GF-D8 (cell line): Measurements from ENCODE around the gene LACTBL1.
"Not testable (repeated sequence)": the region's sequence is repeated elsewhere in the genome, so short reads cannot be mapped to it uniquely, and the experiment has no call there.

Experiments
- DNase-seq: peaks from one replicate; lab custom pipeline; 2025; lab: John Stamatoyannopoulos, UW

The LACTBL1 gene, protein sequence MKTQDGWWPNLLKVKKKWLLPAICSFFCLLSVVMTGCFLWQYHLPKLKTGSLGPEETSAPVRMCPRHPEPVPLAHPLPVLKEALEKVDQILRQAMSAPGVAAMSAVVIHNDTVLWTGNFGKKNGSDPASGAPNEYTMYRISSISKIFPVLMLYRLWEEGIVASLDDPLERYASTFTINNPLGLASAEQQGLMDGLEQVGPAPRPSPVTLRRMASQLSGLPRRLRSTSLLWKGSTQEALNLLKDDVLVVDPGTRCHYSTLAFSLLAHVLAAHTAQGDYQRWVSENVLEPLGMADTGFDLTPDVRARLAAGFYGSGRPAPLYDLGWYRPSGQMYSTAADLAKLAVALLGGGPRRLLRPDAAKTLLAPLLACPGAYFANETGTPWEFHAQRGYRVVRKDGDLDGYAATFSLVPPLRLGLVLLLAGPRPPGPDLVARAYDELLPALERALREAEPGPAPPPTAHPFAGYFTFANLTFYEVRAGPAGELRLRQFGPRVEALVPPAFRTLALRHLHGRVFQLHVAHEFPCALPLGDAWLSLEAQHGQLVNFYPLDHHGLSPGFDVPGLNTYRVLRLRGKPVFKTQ

DNA sequence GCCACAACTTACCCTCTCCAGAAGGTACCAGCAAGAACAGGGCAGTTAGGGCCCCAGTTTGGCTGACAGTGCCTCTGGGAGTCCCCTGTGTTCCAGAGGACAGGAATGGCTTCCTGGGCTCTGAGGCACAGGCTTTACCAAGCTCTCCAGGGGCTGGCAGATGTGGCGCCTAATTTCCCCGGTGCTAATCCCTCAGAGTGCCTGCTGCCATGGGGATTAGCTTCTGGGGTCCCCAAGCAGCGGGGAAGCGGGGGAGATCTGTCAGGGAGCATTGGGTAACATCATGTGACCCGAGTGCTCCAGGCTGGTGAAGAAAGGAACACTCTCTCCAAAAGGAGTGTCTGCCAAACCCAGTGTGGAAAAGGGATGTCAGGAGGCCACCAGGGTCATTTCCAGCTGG, at the start of gene LACTBL1:
LACTBL1 (minus strand) TSS at position 107 of the 400 bp plus-strand sequence. CDS start 550 bp downstream, outside the sequence.
- no peak for DNase-seq

- DNase-seq, result no peak
These were observed 49.2 kb upstream of the LACTBL1 start for GRCh38 chr1:23021834-23022233.

DNA sequence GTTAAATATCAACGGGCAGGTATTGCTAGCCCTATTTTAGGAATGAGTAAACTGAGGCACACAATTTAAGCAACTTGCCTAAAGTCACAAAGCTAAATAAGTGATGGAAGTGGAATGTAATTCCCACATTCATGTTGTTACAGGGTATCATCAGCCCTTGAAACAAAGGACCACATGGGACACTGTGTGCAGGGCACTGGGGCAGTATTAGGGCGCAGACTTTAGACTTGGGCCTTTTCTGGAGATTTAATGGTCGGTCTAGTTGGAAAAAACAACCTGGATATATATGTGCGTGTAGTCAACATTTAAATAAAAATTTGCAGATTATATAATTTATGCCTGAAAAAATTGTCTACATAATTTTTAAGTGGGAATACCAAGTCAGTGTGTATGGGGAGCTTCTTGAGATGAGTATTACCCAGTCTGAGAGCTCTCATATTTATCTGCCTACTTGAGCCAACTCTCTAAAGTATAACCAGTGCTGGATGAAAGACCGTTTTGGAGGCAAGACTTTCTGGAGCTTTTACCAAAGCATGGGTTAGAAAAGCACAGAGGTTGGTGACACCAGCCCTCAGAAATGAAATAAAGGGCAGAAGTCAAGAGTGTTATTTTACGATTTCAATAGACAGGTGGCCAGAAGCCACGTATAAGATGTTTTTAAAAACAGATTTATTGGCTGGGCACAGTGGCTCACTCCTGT, 48.2 kb upstream of the LACTBL1 start:
- no peak for DNase-seq

- no peak for DNase-seq
These were observed 47.4 kb upstream of the LACTBL1 start for GRCh38 chr1:23019863-23020625.

- peak; percentile 92 for DNase-seq
These were observed 46.6 kb upstream of the LACTBL1 start, which contains the start of gene KDM1A for GRCh38 chr1:23019094-23019862. TSS of gene KDM1A (plus strand) at chr1:23019468. CDS start at chr1:23019597, 129 bp downstream.

DNA sequence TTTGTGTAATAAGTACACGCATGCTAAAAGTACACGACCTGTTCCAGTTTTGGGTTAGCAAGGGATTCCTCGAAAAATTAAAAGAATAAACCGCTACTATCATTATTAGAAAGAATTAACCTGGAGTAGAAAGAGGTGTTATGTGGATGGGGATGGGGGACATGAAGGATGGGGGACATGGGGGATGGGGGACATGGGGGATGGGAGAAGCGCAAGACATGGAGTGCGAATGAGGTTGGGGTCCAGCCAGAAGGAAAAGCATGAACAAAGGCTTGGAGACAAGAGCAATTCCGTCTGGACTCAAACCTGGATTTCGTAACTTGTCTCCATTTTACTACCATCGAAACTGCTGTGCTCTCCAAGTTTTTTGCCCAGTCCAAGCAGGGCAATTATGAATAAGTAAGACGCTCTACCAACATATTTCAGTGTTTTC, 46.0 kb upstream of the LACTBL1 start:
- no peak for DNase-seq

DNA sequence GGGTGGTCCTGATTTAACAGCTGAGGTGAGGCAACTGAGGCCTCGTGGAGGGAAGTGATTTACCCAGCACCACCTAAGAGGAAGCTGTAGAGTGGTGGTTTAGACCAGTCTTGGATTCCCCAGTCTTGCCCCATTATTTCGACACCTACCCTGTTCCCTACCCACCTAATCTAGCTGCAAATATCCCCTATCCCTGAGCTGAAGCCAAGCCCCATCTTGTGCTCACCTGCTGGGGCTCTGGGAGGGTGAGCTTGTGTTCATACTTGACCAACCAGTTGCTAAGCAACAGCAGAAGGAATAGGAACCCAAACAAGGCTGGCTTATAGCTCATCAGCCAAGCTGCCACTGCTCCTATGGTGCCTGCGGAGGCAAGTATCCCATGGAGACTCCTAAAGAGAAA, 41.0 kb upstream of the LACTBL1 start:
- DNase-seq, result peak; percentile 32

- DNase-seq, result not testable (repeated sequence)
These were observed 37.4 kb upstream of the LACTBL1 start for GRCh38 chr1:23010025-23010424.

DNA sequence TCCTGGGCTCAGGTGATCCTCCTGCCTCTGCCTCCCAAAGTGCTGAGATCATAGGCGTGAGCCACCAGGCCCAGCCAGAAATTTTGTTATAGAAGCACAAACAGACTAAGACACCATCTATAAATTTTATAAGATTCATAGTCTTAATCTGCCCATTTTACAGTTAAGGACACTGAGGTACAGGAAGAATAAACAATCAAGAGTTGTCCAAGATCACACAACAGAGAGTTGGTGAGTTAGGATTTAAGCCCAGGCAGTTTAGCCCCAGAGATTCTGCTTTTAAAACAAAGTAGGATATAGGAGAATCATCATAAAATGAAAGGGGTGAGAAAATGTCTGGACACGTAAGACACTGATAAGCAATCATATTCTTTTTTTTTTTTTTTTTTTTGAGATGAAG, 36.2 kb upstream of the LACTBL1 start:
- DNase-seq, result no peak

GRCh38 chr1:23007106-23007505, 34.4 kb upstream of the LACTBL1 start:
- no peak for DNase-seq

- not testable (repeated sequence) for DNase-seq
These were observed 32.1 kb upstream of the LACTBL1 start for GRCh38 chr1:23004769-23005168.

GRCh38 chr1:23004112-23004511, 31.4 kb upstream of the LACTBL1 start:
- DNase-seq, result no peak

DNA sequence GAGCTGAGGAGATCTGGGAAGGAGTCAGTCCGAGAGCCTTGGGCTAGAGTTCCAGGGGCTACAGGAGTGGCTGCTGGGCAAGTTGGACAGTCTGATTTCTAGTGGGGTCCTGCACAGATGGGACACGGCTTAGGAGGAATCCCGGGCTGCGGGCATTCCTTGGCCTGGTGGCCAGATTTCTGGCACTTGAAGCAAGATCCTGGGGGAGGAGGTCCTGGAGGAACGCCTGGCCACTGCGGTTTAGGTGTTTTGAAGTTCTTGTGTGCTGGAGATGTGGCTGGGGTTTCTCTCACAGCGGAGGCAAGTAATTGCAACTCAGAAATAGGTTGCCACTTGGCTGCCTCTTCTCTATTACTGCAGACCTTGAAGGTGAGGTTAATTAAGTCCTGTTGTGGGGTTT, 29.6 kb upstream of the LACTBL1 start:
- DNase-seq, result not testable (repeated sequence)

DNA sequence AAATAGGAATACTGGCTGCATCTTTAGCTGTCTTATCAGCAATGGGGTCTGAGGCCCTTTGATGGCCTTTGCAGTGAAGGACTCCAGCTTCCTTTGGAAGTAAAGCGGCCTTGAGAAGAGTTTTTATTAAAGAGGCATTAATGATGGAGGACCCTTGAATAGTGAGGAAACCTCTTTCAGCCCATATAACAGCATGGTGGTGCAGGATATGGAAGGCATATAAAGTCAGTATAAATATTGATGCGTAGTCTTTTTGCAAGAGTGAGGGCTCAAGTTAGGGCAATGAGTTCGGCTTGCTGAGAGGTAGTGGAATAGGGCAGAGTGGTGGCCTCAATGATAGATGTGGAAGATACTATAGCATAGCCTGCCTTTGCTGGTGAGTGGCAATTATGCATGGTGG, 27.5 kb upstream of the LACTBL1 start:
- DNase-seq, result not testable (repeated sequence)

- DNase-seq, result not testable (repeated sequence)
These were observed 24.9 kb upstream of the LACTBL1 start for GRCh38 chr1:22997528-22997927.

DNA sequence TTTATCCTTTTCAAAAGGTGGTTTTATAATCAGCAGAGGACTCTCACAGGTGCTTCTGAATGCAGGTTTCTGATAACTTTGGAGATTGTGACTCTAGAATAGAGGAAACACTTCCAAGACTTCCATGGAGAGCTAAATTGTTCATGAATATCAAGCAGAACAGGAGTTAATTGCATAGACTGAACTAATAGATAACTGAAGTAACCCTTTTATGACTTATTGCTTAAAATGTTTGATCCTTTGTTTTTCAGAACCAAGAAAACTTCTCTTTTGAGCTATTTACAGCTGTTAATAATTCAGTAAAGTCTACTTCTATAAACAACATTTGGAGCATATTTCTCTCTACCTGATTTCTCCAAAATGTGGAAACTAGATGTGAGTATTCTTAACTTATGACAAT, 23.1 kb upstream of the LACTBL1 start:
- DNase-seq, result no peak

DNA sequence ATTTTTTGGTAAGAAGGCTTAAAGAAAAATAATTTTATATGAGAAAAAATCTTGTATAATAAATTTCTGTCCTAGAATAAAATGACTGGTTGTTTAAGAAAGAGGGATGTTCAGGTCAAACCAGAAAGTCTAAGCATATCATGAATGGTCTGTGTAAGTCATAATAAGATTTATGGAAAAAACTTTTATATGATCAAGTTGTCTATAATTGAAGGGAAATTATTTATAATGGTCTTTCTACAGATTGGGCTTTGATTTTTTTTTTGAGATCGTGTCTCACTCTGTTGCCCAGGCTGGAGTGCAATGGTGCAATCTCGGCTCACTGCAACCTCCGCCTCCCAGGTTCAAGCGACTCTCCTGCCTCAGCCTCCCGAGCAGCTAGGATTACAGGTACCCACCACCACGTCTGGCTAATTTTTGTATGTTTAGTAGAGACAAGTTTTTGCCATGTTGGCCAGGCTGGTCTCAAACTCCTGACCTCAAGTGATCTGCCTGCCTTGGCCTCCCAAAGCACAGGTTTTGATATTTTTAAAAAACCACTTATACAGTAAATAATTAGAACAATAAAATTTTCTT, 20.6 kb upstream of the LACTBL1 start:
- DNase-seq, result not testable (repeated sequence)

- DNase-seq, result not testable (repeated sequence)
These were observed 19.7 kb upstream of the LACTBL1 start for GRCh38 chr1:22992384-22992783.

GRCh38 chr1:22983944-22984343, 11.3 kb upstream of the LACTBL1 start:
- DNase-seq, result peak; percentile 84

DNA sequence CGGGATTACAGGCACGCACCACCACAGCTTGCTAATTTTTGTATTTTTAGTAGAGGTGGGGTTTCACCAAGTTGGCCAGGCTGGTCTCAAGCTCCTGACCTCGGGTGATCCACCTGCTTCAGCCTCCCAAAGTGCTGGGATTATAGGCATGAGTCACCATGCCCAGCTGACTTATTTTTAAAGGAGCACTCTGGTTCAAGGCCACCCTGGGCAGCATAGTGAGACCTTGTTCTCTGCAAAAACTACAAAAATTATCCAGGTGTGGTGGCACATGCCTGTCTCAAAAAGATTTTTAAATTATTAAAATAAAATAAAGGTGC, 7.8 kb upstream of the LACTBL1 start:
- DNase-seq, result not testable (repeated sequence)

- DNase-seq, result no peak
These were observed 5.6 kb upstream of the LACTBL1 start for GRCh38 chr1:22978299-22978698.
